GM12875 (cell line): ENCODE data around the gene CYP26B1.

Experiments used
- H3K4me3 ChIP-seq: one replicate; pipeline ENCODE4 v1.5.1; 2011; ENCODE audit warnings: low read depth, low read length, control low read depth
- TF ChIP-seq, protein P1 (sequence below): IDR thresholded peaks from 2 replicates; pipeline ENCODE4 v1.5.1; 2011; ENCODE audit warnings: low read depth, mild to moderate bottlenecking, control low read depth, inconsistent platforms, low read length, moderate library complexity, borderline replicate concordance; ENCODE audit not compliant: insufficient read depth

Gene CYP26B1

DNA sequence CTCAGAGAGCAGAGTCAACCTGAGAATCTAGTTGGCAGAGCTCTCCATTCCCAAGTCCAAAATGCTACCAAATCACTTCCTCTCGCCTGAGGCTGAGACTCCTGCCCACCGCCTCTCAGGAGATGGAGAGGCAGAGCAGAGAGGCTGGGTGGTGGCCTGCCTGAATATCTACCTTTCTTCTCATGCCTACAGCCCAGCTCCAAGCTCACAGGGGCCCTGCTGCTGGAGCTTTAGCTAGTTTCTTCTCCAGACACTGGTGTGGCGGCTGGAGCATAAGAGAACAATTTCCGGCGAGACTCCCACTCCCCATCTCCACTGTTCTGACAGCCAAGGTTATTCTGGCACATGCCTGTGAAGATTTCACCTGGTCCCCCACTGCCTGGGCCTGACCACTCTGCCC lies 8.1 kb upstream of the CYP26B1 start:
- TF ChIP-seq, protein P1, sequence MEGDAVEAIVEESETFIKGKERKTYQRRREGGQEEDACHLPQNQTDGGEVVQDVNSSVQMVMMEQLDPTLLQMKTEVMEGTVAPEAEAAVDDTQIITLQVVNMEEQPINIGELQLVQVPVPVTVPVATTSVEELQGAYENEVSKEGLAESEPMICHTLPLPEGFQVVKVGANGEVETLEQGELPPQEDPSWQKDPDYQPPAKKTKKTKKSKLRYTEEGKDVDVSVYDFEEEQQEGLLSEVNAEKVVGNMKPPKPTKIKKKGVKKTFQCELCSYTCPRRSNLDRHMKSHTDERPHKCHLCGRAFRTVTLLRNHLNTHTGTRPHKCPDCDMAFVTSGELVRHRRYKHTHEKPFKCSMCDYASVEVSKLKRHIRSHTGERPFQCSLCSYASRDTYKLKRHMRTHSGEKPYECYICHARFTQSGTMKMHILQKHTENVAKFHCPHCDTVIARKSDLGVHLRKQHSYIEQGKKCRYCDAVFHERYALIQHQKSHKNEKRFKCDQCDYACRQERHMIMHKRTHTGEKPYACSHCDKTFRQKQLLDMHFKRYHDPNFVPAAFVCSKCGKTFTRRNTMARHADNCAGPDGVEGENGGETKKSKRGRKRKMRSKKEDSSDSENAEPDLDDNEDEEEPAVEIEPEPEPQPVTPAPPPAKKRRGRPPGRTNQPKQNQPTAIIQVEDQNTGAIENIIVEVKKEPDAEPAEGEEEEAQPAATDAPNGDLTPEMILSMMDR: no peak
- no peak overlapping the region for H3K4me3 ChIP-seq

DNA sequence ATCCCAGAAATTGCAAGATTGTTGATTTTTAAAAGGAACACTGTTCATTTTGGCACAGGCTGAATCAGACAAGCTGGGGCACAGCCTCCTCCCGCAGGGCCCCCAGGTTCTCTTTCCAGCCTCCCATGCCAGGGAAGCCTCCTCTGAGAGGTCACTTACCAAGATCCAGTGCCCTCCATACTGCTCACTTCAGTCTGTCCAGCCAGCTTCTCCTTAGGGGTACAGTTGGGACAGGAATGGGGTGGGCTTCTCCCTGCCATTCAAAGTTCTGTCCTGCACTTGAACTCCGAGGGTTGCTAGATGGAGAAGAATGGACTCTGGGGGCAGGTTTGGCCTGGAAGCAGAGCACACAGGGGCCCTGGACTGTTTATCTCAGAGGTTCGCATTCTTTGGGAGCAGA lies 7.5 kb upstream of the CYP26B1 start:
- no peak overlapping the region for H3K4me3 ChIP-seq
- TF ChIP-seq, protein P1: no peak

DNA sequence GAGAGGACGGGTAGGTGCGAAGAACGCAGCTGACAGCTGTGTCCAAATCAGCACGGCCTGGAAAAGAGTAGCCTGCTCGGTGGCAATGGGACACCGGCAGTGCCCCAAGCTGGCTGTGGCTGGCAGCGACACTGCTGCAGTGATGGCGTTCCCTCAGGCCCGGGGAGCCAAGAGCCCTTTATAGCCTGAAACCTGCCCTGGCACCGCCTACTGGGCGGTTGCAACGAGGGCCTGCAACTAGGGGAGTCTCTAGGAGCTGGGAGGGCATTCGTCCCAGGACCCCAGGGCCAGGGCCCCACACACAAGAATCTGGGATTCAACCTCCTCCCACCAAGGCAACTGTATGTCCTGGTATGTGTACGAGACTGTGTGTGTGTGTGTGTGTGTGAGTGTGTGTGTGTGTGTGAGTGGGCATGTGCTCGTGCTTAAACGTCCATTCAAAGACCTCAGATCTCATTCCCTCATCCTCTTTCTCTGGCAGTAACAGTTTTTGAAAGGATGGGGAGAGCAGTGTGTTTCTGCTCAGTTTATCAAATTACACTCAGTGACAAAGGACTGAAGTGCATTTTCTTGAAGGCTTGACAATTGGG lies 6.8 kb upstream of the CYP26B1 start:
- H3K4me3 ChIP-seq: no peak overlapping the region
- TF ChIP-seq, protein P1: no peak

DNA sequence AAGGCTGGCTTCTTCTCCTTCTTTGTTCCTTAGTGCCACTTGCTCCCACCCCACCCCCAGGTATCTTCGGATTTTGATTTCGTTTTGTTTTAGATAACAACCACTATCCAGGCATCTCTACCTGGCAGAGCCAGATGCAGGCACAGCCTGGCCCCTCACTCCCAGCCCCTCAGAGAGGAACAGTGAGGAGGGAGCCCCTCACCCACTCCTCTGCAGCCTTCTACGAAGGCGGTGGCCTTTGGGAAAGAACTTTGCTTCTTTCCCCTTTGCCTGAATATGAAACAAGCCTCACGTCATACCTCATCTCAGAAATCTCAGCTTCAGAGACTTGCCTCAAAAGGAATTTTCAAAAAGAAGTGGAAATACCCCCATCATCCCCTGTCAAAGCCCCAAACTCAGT lies 6.3 kb upstream of the CYP26B1 start:
- TF ChIP-seq, protein P1: no peak
- no peak overlapping the region for H3K4me3 ChIP-seq

DNA sequence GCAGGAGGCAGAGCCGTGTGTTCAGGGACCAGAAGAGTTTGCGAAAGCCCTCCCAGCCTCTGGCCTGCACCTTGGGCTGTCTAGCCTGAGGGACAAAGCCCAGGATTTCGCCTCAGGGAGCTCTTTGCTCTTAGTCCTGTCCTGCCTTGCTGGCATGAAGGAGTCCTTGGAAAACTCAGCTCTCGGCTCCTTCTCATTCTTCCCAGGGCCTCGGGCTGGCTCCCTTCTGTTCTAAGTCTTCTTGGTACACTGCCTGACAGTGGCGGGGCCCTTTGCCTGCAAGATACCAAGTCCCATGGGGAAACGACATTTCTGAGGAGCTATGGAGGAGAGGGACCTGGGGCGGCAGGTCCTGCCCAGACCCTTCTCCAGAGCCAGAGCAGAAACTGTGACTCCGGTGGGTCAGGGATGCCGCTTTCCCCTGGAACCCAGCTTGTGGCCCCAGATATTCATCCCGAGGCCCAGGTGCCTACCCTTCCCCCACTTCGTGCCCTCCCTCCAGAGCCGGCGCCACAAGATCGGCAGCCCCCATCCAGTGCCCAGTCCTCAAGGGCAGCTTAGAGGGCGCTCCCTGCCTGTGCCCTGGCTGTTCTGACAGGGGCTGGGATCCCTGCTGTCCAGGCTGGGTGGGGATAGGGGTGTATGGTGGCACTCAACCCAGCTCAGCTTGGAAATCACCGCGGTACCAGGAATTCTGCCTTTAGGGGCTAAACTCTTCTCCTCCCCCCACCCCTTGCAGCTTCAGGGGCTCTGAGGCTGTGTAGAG lies 5.5 kb upstream of the CYP26B1 start:
- TF ChIP-seq, protein P1: no peak

DNA sequence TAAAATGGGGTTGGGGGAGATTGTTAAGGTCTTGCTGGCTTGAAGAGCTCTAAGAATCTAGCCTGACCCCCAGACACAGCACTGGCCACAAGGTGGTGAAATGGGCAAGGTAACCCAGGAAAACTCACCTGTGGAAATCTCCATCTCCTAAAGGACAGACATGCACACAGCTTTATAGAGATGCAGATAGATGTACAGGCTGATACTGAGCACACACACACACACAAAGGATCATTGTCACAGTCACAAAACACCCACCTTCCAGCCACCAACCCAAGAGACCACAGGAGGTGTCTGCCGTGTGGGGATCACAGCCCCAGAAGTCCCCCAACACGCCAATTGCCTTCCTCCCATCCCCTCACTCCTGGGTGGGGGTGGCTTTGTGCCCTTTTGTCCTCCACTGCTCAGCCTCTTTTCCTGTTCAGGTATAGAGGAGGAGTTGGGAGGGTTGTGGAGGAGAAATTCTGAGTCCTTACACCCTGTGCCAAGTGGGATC lies 3.2 kb upstream of the CYP26B1 start:
- TF ChIP-seq, protein P1: no peak

More for the DNA sequence above, 5.5 kb upstream of the CYP26B1 start:
- no peak overlapping the region for H3K4me3 ChIP-seq

More for the DNA sequence above, 3.2 kb upstream of the CYP26B1 start:
- H3K4me3 ChIP-seq: no peak overlapping the region
